ENCODE results near the gene TMF1.

DNA sequence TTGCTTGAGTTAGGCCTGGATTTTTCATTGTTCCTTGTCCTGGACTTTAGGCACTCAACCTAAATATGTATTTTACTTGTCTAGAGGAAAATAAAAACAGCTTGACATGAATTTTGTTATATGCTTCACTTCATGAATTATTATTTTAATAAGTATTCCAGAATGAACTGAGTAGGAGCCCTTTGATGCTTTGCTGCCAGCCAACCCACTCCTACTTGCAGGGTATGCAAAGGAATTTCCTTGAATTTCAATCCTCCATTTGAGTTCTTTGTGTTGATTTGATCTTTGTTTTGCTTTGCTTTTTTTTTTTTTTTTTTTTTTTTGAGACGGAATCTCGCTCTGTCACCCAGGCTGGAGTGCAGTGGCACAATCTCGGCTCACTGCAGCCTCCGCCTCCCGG is 44.2 kb upstream of the TMF1 start:
- TF ChIP-seq CTCF (IDR thresholded peaks at IDR 0.05) (no peak), POLR2A (IDR thresholded peaks at IDR 0.05) (no peak)
